Measurements from ENCODE around the gene UPF1.
"Not testable (repeated sequence)": the region's sequence is repeated elsewhere in the genome, so short reads cannot be mapped to it uniquely, and the experiment has no call there.

Gene UPF1

DNA sequence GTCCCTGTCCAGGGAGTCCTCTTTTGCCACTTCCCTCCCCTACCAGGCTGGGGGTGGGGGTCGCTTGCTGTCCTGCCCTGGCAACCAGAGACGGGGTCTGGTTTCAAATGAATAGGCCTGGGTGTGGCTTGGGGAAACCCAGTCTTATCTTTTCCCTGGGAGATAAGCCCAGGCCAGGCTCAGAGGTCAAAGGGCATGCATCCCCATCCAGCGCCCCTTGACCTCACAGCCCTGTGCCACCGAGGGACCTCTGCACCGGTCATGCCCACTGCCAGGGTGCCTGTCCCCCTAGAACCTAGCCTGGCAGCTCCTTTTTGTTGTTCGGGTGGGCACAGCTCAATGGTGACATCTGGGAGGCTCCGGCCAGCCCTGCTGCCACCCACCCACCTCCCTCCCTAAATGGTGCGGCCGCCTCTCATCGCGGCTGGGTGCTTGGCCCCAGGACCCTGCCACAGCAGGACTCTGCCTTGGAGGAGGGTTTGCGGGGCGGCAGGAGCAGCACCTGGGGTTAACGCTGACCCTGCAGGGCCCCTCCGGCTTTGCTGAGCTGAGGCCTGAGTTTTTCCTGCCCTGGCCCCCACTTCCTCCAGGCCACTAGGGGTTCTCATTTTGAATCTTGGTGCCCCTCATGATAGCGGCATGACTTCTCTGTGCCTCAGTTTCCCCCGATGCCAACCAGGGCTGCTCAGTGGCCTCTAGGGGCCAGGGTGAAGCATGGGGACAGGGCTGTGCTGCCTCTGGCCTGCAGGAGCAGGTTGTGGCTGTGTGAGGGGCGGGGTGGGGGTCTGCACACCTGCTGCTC, 67.0 kb downstream of the UPF1 start:
- no peak for DNase-seq (ENCODE audit: low read depth, low spot score)

DNA sequence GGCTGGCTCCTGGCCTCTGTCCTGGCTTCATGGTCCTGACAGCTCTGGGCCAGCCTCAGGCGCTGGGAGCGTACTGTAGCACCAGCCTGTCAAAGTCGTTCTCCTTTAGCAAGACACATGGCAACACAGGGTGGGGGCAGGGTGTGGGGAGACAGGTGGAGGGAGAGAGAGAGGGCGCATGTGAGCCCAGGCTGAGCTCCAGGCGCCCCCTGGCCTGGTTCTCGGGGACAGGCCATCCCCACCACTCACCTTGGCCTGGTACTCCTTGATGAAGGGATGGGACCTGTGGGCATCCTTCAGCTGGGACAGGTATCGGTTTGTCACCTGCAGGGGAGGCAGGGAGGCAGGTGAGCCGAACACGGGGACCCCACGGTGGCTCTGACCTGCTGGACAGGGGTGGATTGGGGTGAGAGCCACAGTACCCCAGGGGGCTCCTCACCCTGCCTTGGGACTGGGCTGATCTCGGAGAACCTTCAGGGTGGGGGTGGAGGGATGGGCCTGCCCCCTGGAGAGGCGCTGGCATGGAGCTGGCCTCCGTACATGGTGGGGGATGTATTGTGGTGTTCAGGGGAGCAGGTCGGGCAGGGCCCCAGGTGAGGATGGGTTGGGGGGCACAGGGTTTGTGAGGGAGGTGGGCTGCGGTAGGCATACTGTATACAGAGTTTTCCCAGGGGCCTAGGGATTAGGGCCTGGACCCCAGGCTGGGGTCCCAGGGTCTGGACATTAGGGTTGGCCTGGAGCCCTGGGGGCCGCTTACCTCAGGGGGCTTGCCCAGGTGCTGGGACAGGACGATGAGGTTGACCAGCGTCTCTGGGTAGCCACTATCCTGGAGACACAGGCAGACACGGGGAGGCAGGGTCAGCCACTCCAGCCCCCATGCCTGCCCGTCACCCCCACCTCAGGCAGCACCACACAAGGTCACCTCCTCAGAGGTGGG, 68.1 kb downstream of the UPF1 start:
- no peak for DNase-seq (ENCODE audit: low read depth, low spot score)

DNA sequence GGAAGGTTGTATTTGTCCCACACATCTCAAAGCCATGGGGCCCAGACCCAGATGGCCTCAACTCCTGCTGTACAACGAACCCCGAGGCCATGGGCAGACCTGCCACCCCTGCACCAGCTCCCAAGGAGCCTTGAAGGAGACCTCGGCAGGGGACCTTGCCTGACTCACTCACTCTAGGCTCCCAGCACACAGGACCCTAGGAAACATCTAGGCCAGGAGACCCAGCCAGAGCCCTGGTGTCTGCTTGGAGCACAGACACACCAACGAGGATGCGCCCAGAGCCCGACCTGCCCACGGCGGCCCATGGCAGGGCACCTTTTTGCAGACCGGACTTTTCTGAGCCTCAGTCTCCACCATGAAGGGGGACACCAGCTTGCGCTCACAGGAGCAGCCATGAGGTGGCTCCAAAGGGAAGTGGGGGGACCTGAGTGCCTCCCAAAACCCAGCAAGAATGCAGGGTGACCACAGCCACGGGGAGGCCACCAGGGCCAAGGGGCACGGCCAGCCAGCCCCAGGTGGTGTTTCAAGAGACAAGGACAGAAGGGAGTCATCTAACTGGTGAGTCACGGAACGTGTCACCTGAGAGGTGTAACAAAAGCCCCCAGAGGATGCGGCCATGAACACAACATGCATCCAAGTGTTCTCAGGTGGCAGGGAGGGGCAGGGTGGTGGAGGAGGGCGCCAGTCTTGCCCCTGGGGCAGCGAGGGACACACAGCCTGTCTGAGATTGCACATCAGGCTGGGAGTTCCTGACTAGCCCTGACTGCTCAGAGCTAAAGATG, 69.1 kb downstream of the UPF1 start:
- DNase-seq (ENCODE audit: low read depth, low spot score): no peak

DNA sequence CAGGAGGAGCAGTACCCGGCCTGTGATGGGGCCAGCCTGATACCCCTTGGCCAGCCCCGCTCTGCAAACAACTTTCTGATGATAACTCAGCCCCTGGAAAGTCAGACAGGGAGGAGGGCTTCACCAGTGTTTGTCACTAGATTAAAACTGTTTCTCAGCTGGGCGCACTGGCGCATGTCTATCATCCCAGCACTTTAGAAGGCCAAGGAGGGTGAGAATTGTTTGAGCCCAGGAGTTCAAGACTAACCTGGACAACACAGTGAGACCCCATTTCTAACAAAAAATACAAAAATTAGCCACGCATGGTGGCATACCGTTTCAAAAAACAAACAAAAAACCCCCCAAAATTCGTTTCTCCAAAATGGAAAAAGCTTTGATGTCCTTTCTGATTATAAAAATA, 69.7 kb downstream of the UPF1 start:
- no peak for DNase-seq (ENCODE audit: low read depth, low spot score)

DNA sequence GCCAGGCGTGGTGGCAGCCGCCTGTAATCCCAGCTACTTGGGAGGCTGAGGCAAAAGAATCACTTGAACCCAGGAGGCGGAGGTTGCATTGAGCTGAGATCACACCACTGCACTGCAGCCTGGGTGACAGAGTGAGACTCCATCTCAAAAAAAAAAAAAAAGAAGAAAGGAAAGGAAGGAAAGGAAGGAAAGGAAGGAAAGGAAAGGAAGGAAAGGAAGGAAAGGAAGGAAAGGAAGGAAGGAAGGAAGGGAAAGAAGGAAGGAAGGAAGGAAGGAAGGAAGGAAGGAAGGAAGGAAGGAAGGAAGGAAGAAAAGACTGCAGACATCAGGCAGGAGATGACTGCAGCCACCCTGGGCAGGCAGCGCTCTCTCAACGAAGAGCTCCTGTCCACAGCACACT, 70.8 kb downstream of the UPF1 start:
- DNase-seq (ENCODE audit: low read depth, low spot score): not testable (repeated sequence)

DNA sequence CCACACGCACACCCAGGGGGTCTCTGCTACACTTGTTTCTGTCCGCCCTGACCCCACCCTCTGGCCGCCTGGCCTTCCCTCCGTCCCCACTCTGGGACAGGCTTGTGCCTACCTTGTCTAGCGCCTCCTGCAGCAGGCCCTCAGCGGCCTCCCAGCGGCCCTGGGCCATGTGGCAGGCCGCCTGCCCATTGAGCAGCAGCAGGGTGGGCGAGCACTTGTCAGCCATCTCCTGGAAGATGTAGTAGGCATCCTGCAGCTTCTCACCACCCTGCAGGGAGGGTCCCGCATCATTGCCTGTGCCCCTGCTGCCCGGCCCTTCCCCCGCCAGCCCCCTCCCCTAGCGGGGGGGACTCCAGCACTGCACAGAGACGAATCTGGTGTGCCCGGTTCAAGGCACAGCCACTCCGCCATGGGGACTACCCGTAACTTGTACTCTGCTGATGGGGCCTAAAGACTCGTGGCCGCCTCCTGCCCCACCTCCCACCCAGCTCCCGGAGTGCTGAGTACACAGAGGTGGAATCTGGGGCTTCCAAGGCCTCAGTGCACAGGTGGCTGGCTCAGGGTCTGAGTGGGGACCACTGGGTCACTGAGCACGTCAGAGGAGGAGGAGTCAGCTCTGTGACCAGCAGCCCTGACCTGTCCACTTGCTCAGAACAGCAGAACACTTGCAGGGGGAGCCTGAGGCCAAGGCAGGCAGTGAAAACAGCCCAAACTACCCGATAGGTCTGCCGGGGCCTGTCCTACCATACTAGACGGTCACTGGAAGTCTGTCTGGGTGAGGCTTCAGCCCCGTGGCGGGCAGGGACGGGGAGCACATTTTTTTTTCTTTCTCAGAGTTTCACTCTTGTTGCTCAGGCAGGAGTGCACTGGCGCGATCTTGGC, 71.6 kb downstream of the UPF1 start:
- no peak for DNase-seq (ENCODE audit: low read depth, low spot score)

DNA sequence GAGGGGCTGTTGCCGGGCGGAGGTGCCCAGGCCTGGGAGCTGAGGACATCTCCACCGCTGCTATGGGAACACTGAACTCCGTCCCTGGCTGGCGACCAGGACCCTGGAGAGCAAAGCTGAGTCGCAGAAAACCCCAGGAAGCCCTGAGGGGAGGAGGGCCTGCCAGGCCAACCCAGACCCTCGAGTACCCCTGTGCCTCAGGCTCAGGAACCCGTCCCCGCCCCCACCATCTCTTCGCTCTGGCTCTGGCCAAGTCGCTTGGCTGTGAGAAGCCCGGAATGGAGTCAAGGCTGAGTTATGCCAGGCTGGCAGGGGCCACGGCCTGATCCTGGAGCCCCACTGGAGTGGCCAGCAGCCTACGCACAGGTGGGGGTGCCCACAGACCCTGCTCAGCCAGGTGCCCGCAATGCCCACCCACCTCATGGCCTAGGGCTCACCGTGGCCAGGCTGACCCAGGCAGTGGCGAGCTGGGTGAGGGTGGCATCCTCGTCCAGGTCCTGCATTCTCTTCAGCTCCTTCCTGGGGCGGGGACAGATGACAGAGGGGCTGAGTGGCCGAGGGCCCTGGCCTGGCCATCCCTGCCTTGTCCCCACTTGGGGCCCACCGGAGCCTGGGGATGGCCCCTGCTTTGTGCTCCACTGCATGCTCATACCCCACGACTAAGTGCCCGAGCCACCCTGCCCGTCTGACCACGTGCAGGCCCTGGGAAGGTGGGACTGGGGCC, 72.7 kb downstream of the UPF1 start:
- DNase-seq (ENCODE audit: low read depth, low spot score): no peak

DNA sequence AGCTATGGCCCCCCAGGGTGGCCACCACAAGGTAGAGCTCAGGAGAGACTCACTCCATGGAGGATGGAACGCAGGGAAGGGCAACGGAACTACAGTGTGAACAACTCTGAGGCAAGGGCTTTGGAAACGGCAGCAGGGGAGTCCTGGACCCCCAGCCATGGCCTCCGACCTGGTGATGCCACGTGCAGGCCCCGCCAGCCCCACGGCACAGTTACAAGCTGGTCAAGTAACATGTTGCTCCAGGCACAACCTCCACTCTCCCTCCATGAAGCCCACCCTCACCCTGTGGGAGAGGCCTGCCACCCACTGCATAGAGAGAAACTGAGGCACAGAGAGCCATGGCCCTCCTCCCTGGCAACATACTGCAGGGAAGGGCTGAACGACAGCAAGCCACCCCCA, 73.3 kb downstream of the UPF1 start:
- DNase-seq (ENCODE audit: low read depth, low spot score): no peak

DNA sequence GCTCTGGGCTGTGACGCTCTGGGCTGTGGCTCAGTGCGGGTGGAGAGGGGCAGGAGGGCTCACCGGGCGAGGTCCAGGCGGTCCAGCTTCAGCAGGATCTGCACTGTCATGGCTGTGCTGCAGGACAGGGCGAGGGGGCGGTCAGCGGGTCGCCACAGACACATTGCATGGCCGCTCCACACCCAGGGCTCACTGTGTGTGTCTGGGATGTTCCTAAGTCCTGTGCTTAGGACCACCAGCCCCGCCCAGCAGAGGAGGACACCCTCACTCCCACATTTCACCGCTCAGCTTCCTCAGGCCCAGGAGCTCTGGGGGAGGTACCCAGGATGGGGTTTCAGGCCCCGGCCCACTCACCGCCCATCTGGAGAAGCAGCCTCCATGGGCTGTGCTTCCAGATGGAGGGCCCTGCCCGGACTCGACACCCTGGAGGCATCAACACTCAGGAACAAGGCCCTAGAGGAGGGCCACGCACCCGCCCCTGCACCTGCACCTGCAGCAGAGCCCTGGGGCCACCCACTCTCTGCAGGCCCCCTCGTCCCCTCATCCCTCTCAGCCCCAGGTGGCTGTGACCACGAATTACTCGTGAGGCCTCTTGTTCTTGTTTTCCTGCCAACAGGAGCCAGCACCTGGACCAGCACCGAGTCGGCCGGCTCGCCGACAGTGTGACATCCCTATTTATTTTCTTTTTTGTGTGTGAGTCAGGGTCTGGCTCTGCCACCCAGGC, 73.9 kb downstream of the UPF1 start:
- DNase-seq (ENCODE audit: low read depth, low spot score): no peak

DNA sequence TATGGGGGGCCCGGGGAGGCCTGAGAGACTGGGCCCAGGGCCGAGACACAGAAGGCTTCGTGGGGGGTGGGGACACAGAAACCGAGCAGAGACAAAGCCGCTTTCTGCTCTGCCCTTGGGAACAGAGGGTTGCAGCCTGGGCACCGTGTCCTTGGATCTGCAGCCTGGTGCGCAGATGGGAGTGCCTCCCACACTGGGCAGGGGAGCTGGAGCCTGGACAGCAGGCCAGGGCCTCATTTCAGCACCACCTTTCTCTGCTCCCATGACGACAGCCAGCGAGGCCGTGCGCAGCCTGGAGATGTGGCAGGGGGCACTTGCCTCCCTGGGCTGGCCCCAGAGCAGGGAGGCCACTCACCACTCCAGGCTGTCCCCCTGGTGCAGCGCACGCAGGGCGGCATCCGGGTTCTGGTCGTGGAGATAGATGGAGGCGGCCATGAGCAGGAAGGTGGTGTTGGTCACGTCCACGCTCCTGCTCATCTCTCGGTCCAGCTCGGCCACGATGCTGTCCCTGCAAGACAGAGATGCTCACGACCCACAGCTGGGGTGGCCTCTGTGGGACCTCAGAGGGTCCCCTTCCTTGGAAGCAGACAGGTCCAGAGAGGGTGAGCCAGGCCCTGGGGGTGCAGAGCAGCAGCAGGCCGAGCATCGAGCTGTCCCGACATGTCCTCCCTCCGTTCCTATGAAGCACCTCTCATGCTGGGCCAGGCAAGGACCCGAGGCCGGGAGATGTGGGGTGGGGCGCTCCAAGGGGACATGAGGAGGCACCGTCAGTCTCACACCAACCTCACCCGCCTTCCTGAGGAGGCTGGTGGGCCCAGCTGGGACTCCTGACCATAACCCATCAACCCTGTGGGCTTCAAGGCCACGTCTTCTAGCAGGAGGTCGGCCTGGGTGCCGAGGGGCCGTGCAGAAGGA, 75.1 kb downstream of the UPF1 start:
- DNase-seq (ENCODE audit: low read depth, low spot score): no peak

DNA sequence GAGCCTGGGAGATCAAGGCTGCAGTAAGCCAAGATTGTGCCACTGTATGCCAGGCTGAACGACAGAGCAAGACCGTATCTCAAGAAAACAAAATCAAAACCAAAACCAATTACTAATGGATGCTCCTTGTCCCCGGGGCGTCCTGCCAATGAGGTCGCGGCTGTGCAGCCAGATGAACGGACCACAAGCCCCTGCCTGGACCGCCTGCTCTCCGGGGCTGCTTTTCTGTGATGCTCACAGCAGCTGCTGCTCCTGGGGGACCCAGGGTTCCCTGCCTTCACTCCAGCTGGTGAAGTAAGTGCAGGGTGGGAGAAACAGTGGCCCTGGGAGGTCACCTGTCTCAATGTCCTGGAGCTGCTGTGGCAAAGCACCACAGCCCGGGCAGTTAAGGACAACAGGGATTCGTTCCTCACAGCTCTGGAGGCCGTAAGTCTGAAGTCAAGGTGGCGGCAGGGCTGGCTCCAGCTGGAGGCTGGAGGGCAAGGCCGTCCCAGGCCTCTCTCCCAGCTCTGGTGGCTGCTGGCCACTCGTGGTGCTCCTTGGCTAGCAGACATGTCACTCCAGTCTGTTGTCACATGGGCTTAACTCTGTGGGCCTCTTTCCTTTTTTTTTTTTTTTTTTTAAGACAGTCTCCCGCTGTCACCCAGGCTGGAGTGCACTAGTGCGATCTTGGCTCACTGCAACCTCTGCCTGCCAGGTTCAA, 77.3 kb downstream of the UPF1 start:
- DNase-seq (ENCODE audit: low read depth, low spot score): no peak

DNA sequence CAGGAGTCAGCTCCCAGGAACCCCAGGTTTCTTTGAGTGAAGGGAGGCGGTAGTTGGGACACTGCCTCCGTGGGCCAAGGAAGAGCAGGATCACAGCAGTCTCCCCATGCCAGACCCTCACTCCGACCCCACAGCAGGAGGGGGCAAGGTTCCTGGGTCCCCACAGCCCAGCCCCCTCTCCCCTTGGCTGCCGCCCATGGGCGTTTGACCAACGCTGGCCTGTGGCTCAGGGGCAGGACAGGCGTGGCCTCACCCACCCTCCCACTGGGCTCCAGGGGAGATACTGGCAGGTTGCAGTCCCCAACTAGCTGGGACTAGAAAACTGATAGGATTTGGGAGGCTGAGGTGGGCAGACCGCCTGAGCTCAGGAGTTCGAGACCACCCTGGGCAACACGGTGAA, 78.3 kb downstream of the UPF1 start:
- DNase-seq (ENCODE audit: low read depth, low spot score): no peak

DNA sequence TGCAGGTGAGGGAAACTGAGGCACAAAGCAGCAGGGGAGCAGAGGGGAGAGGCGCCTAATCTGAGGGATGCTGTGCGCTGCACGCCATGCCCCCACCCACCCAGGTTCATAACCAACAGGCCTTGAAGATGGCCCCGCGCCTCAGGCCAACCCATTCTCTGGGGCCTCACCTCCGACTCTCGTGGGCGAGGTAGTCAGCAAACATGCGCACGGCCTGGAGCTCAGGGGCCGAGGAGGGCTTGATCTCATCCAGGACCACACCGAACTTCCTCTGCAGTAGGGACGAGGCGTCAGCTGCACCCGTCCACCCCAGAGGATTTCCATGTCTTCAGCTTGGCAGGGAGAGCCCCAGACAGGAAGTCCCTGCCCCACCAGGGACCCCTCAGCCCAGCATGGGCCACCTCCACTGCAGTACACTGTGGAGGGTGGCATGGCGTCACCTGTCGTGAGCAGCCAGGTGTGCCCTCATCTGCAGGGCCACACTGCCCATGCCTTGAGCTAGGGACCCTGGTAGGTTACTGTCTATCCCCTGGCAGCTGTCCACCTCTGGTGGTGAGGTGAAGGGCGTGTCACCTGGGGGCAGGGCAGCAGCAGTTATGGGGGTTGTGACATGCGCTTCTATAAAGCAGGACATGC, 79.2 kb downstream of the UPF1 start:
- DNase-seq (ENCODE audit: low read depth, low spot score): no peak

DNA sequence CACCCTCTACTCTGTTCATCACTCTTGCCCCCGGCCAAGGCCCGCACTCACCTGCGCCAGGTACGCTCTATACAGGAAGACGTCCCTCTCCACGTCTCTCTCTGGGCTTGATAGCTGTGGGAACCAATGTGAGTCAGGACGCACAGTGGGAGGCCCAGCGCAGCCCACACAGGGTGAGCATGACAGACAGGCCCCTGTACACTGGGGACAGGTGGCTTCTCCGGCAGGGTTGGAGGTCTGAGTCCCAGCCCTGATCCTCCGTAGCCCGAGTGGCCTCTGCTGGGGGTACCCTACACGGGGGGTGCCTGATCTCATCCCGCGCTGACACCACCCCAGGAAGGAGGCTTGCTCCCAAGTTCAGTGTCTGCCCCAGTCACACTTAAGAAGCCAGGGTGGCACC, 81.2 kb downstream of the UPF1 start:
- no peak for DNase-seq (ENCODE audit: low read depth, low spot score)

DNA sequence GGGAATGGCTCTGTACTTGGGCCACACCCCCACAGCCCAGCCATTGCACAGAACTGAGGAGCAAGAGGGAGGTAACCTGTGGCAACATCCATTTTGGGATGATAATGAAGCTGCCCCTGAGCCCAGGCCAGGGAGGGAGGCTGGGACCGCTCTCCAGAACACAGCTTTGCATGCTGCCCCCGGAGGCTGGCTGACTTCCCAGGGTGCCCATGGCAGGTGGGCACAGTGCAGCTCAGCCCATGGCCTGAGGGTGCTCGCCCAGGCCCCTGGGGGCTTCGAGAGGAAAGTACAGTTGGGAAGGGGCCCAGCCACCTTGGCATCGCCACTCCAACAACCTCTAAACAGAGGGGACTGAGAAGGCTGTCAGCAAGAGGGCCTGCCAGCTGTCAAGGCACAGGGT, 81.7 kb downstream of the UPF1 start:
- no peak for DNase-seq (ENCODE audit: low read depth, low spot score)

DNA sequence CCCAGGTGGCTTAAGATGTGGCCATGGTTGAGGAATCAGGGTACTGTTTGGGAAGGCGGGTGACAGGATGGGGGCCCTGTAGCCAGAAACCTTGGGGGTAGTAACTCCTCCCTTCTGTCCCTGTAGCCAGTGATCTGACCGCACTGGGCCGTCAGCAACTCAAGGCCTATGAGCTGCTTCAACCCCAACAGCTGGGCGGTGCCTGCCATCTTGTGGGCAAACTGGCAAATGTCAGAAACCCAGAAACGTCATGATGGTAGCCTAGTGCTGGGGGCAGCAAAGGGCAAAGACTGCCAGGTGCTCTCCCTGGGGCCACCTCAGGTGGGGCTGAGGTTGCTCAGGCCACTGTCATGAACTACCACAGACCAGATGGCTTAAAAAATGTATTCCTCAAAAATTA, 83.9 kb downstream of the UPF1 start:
- DNase-seq (ENCODE audit: low read depth, low spot score): no peak

DNA sequence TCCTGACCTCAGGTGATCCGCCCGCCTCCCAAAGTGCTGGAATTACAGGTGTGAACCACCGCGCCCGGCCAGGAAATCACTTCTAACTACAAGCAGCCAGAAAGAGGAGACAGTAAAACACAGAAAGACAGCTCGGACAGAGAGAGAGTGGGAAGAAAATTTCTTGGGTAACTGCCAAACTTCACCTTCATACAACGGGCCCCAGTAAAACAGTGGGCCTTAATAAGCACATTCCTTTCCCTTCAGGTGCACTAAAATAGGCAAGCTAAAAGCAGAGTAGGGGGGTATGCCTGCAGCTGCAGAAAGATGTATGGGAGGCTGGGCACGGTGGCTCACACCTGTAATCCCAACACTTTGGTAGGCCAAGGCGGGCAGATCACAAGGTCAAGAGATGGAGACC, 85.8 kb downstream of the UPF1 start:
- DNase-seq (ENCODE audit: low read depth, low spot score): not testable (repeated sequence)
